Lower leg skin (tissue), 3 donors: ENCODE data around the gene MTMR12.

ENCODE experiments used
- CTCF ChIP-seq, 3 donors: fragments of 450-650 bp; IDR thresholded peaks; one replicate each; pipeline ENCODE4 v1.5.1; 2016; ENCODE audit warnings: antibody characterized with exemption in 3 of 3, mild to moderate bottlenecking in 3 of 3, moderate library complexity in 2 of 3
- POLR2A ChIP-seq, 2 donors: fragments of 450-650 bp; IDR thresholded peaks; one replicate each; pipeline ENCODE4 v1.6.1; 2016 to 2017; ENCODE audit warnings: antibody characterized with exemption in 2 of 2, mild to moderate bottlenecking in 1 of 2, moderate library complexity in 1 of 2

- TF ChIP-seq CTCF (IDR thresholded peaks at IDR 0.05) (no peak), POLR2A (IDR thresholded peaks at IDR 0.05) (no peak)
Measured at GRCh38 chr5:32325062-32325461, 12.3 kb upstream of the MTMR12 start.
